AG09319 (cell line): ENCODE results near the gene GLS2.

ENCODE experiments used
- DNase-seq: peaks from one replicate; pipeline ENCODE4 v3.0.0-alpha.2; 2010; ENCODE audit warnings: low read depth; ENCODE audit errors: extremely low read depth
- CTCF ChIP-seq: IDR thresholded peaks from 2 replicates; pipeline ENCODE4 v1.5.1; 2011; ENCODE audit warnings: low read depth, mild to moderate bottlenecking, inconsistent platforms, low read length, moderate library complexity

GLS2 gene

DNA sequence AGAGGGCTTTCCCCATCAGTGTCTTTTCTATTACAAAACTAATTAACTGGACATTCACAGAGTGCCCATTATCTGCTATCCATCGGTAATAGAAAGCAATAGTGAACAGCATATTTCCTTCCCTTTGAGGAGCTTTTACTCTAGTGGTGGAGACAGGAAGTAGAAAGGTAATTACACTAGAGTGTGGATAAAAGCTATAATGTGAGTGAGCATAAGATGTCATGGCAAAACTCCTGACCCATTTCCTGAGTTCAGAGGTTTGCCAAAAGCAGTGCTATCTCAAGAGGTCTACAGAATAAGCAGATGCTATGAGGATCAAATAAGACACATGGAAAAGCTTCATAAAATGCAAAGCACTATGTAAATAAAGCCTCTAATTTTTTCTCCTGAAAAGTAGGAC, 62.8 kb downstream of the GLS2 start:
- DNase-seq, result no peak
- TF ChIP-seq CTCF, result no peak
